ENCODE data around the gene SEMA4D. TPM values are rescaled to one million over a fixed set of nuclear protein-coding genes. Genes with fewer than 3 reads are reported as not detected.
A peak's percentile ranks its signal among the peaks of the same experiment; 100 is the strongest.

The SEMA4D gene
- total RNA-seq, 2 donors from 2014 or later: 42.8 to 51.0 TPM

- Mint-ChIP-seq H3K9me3 (no peaks in the 10 kb centered on the region), H3K27me3 (ENCODE audit: insufficient read depth) (no peaks in the 10 kb centered on the region), H3K27ac (no peak overlapping the region), H3K4me1 (no peaks in the 10 kb centered on the region), H3K36me3 (ENCODE audit: low read depth) (no peaks in the 10 kb centered on the region), H3K4me3 (no peak overlapping the region)
- Histone ChIP-seq H3K9ac (ENCODE audit: extremely low read depth, low read length, poor library complexity, severe bottlenecking) (no peak overlapping the region), H3K9me3 (ENCODE audit: control insufficient read depth, low read length) (no peaks in the 10 kb centered on the region), H3K27ac (ENCODE audit: low read depth, low read length) (no peak overlapping the region), H3K4me1 (ENCODE audit: control insufficient read depth, insufficient read depth, low read length) (no peaks in the 10 kb centered on the region), H3K27me3 (ENCODE audit: control insufficient read depth, insufficient read depth, low read length, poor library complexity, severe bottlenecking) (no peaks in the 10 kb centered on the region), H3K4me3 (ENCODE audit: low read length) (no peak overlapping the region), H3K36me3 (ENCODE audit: control insufficient read depth, insufficient read depth, low read length) (no peaks in the 10 kb centered on the region)
- WGBS, 2 experiments (ENCODE audit: insufficient coverage in 1 of 2, insufficient read length in 1 of 2): 91 to 98% methylated on average over 5 to 8 of the region's 8 CpGs
- no peak for DNase-seq
- no peak for TF ChIP-seq CTCF (conservative IDR thresholded peaks at IDR 0.05)
Measured at GRCh38 chr9:89368978-89369377, 128.9 kb downstream of the SEMA4D start.

GRCh38 chr9:89368550-89368949 lies 129.4 kb downstream of the SEMA4D start:
- no peaks in the 10 kb centered on the region for H3K9me3 ChIP-seq (ENCODE audit: control insufficient read depth, low read length)
- H3K4me1 ChIP-seq (ENCODE audit: control insufficient read depth, insufficient read depth, low read length): no peaks in the 10 kb centered on the region
- H3K27ac ChIP-seq (ENCODE audit: low read depth, low read length): no peak overlapping the region
- Mint-ChIP-seq H3K4me3 (no peak overlapping the region), H3K36me3 (ENCODE audit: low read depth) (no peaks in the 10 kb centered on the region), H3K9me3 (no peaks in the 10 kb centered on the region), H3K27me3 (ENCODE audit: insufficient read depth) (no peaks in the 10 kb centered on the region), H3K27ac (no peak overlapping the region), H3K4me1 (no peaks in the 10 kb centered on the region)
- H3K4me3 ChIP-seq (ENCODE audit: low read length): no peak overlapping the region
- no peak for TF ChIP-seq CTCF (conservative IDR thresholded peaks at IDR 0.05)
- H3K9ac ChIP-seq (ENCODE audit: extremely low read depth, low read length, poor library complexity, severe bottlenecking): no peak overlapping the region
- 93 to 96% methylated on average over 7 of the region's 7 CpGs for WGBS, 2 experiments (ENCODE audit: insufficient coverage in 1 of 2, insufficient read length in 1 of 2)
- no peaks in the 10 kb centered on the region for H3K27me3 ChIP-seq (ENCODE audit: control insufficient read depth, insufficient read depth, low read length, poor library complexity, severe bottlenecking)
- DNase-seq: no peak
- H3K36me3 ChIP-seq (ENCODE audit: control insufficient read depth, insufficient read depth, low read length): no peaks in the 10 kb centered on the region

GRCh38 chr9:89367726-89368437 lies 130.0 kb downstream of the SEMA4D start:
- Histone ChIP-seq H3K27me3 (ENCODE audit: control insufficient read depth, insufficient read depth, low read length, poor library complexity, severe bottlenecking) (no peaks in the 10 kb centered on the region), H3K9me3 (ENCODE audit: control insufficient read depth, low read length) (no peaks in the 10 kb centered on the region), H3K9ac (ENCODE audit: extremely low read depth, low read length, poor library complexity, severe bottlenecking) (no peak overlapping the region), H3K4me3 (ENCODE audit: low read length) (no peak overlapping the region), H3K36me3 (ENCODE audit: control insufficient read depth, insufficient read depth, low read length) (no peaks in the 10 kb centered on the region), H3K27ac (ENCODE audit: low read depth, low read length) (no peak overlapping the region), H3K4me1 (ENCODE audit: control insufficient read depth, insufficient read depth, low read length) (no peaks in the 10 kb centered on the region)
- no peaks in the 10 kb centered on the region for H3K4me1 Mint-ChIP-seq
- H3K36me3 Mint-ChIP-seq (ENCODE audit: low read depth): no peaks in the 10 kb centered on the region
- no peak for DNase-seq
- H3K4me3 Mint-ChIP-seq: no peak overlapping the region
- 91 to 100% methylated on average over 3 to 14 of the region's 14 CpGs for WGBS, 2 experiments (ENCODE audit: insufficient coverage in 1 of 2, insufficient read length in 1 of 2)
- H3K27me3 Mint-ChIP-seq (ENCODE audit: insufficient read depth): no peaks in the 10 kb centered on the region
- H3K9me3 Mint-ChIP-seq: no peaks in the 10 kb centered on the region
- H3K27ac Mint-ChIP-seq: peak overlapping the region; percentile 64
- no peak for TF ChIP-seq CTCF (conservative IDR thresholded peaks at IDR 0.05)

All from endodermal cell (in vitro differentiated cells).